HG03439 (cell line): ENCODE results near the gene MACROH2A1.

Source experiments
- ATAC-seq: cut with Tn5 transposase; IDR thresholded peaks from one replicate; pipeline ENCODE4 v1.9.1; 2021; ENCODE audit warnings: mild to moderate bottlenecking, moderate library complexity; ENCODE audit not compliant: unreplicated experiment

MACROH2A1 gene

DNA sequence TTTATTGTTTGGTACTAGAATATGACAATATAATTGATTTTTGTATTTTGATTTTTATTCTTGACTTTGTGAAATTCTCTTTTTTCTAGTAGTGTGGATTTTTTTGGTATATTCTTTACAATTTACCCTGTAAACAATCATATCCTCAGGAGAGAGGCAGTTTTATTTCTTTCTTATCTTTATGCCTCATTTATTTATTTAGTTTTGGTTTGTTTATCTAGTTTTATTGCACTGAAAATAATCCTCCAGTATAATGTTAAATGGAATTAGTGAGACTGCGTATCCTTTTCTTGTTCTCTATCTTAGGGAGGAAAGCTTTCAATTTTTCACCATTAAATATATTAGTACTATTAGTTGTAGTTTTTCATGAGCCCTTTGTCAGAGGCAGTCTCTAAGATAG is 109.4 kb downstream of the MACROH2A1 start:
- no peak for ATAC-seq

DNA sequence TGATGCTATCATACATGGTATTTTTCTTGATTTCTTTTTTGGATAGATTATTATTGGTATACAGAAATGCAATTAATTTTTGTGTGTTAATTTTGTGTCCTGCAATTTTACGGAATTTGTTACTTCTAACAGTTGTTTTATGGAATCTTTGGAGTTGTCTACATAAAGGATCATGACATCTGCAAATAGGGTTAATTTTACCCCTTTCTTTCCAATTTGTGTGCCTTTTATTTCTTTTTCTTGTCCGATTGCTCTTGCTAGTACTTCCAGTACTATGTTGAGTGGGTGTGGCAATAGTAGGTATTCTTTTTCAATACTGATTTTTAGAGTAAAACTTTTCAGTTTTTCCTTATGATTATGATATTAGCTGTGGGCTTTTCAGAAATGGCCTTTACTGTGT is 111.5 kb downstream of the MACROH2A1 start:
- ATAC-seq, result no peak
